KOPT-K1 (cell line): ENCODE measurements around the gene UAP1L1.
A peak's percentile ranks its signal among the peaks of the same experiment; 100 is the strongest.

Experiments used
- H3K27ac ChIP-seq: fragments of 200-600 bp; sonication (generic); 2 replicates; pipeline ENCODE4 v1.5.1; 2016; ENCODE audit warnings: antibody characterized with exemption, mild to moderate bottlenecking, low read depth, low read length; ENCODE audit not compliant: poor library complexity, severe bottlenecking
- H3K36me3 ChIP-seq: fragments of 200-600 bp; sonication (generic); 2 replicates; pipeline ENCODE4 v1.5.1; 2017; ENCODE audit warnings: antibody characterized with exemption, mild to moderate bottlenecking, low read length, moderate library complexity; ENCODE audit not compliant: insufficient read depth
- H3K9me3 ChIP-seq: fragments of 200-600 bp; sonication (generic); 2 replicates; pipeline ENCODE4 v1.5.1; 2017; ENCODE audit warnings: antibody characterized with exemption, low read length, mild to moderate bottlenecking; ENCODE audit not compliant: insufficient read depth, poor library complexity, severe bottlenecking

The UAP1L1 gene

GRCh38 chr9:137073992-137074399, 3.3 kb upstream of the UAP1L1 start:
- H3K36me3 ChIP-seq: no peaks in the 10 kb centered on the region
- H3K27ac ChIP-seq: no peak overlapping the region
- H3K9me3 ChIP-seq: no peaks in the 10 kb centered on the region

GRCh38 chr9:137074657-137075274, 2.6 kb upstream of the UAP1L1 start:
- Histone ChIP-seq H3K9me3 (no peaks in the 10 kb centered on the region), H3K27ac (no peak overlapping the region), H3K36me3 (no peaks in the 10 kb centered on the region)

- H3K9me3 ChIP-seq: no peaks in the 10 kb centered on the region
- H3K27ac ChIP-seq: no peak overlapping the region
- no peaks in the 10 kb centered on the region for H3K36me3 ChIP-seq
Observed at GRCh38 chr9:137075275-137075775, 2.0 kb upstream of the UAP1L1 start.

GRCh38 chr9:137076636-137077009, 694 bp upstream of the UAP1L1 start:
- no peak overlapping the region for H3K27ac ChIP-seq
- H3K9me3 ChIP-seq: no peaks in the 10 kb centered on the region
- H3K36me3 ChIP-seq: no peaks in the 10 kb centered on the region

GRCh38 chr9:137077758-137078693, 709 bp downstream of the UAP1L1 start:
- Histone ChIP-seq H3K27ac (no peak overlapping the region), H3K36me3 (no peaks in the 10 kb centered on the region), H3K9me3 (no peaks in the 10 kb centered on the region)

- Histone ChIP-seq H3K36me3 (no peaks in the 10 kb centered on the region), H3K9me3 (no peaks in the 10 kb centered on the region), H3K27ac (no peak overlapping the region)
Observed at GRCh38 chr9:137078701-137079400, 1.5 kb downstream of the UAP1L1 start.

DNA sequence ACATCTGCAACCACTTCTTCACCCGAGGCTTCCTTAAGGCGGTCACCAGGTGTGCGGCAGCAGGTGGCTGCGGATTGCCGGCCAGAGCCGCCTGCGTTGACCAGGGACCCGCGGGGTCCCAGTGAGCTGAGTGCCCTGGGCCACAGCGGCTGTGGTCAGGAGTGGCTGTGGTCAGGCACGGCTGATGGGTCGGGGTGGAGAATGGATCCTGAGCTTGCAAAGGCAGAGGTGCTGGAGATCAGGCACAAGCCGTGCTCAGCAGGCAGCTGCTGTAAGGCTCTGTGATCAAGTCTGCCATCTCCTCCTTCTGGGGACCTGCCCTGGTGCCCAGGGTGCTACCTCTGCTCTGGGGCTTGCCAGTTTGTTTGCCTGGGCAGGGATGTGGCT, 2.1 kb downstream of the UAP1L1 start:
- H3K36me3 ChIP-seq: no peaks in the 10 kb centered on the region
- no peaks in the 10 kb centered on the region for H3K9me3 ChIP-seq
- no peak overlapping the region for H3K27ac ChIP-seq

- no peaks in the 10 kb centered on the region for H3K36me3 ChIP-seq
- no peaks in the 10 kb centered on the region for H3K9me3 ChIP-seq
- no peak overlapping the region for H3K27ac ChIP-seq
Observed at GRCh38 chr9:137080260-137081122, 3.2 kb downstream of the UAP1L1 start.

DNA sequence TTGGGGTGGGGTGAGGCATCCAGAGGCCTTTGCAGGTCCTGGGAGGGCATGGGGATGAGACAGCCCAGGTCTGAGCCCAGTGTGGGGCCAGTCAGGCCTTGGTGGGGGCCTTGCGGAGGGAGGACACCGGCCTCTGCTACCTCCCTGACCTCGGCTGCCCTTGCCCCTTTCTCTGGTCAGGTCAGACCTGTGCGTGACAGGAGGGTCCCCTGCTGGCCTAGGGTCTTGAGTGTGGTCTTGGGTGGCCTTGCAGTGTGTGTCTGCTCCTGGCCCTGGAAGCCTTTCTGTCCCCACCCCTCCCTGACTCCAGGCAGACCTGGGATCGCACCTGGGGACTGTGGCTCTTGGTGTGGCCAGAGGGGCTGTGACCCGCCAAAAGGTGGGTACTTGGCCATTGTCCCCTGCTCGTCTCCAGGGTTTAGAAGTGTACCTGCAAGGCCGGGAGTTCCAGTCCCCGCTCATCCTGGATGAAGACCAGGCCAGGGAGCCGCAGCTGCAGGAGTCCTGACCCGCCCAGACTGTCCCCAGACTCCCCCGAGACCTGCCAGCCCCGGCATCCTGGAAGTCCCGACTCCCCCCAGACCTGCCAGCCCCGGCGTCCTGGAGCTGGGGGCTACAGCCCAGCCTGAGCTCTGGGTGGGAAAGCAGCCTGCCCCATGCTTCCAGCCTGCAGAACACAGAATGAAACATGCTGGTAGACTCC, 5.1 kb downstream of the UAP1L1 start:
- H3K36me3 ChIP-seq: no peaks in the 10 kb centered on the region
- no peak overlapping the region for H3K27ac ChIP-seq
- H3K9me3 ChIP-seq: no peaks in the 10 kb centered on the region

DNA sequence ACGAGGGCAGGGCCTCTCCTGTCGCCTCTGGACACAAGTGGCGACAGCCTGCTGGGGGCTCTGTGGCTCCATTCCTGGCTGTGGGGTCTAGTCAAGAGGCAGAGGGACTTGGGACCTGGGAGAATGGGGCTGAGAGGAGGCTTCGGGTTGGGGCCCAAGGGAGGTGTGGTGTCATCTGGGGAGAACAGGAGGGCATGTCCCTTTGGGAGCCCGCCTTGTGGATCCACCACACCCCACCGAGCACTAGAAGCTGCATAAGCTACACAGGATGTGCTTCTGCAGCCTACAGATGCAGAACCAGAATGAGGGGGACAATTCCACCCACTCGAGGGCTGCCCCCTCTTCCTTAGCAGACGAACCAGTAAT, 5.6 kb downstream of the UAP1L1 start:
- H3K36me3 ChIP-seq: no peaks in the 10 kb centered on the region
- no peaks in the 10 kb centered on the region for H3K9me3 ChIP-seq
- no peak overlapping the region for H3K27ac ChIP-seq

- H3K27ac ChIP-seq: no peak overlapping the region
- H3K9me3 ChIP-seq: no peaks in the 10 kb centered on the region
- H3K36me3 ChIP-seq: no peaks in the 10 kb centered on the region
Observed at GRCh38 chr9:137083394-137084004, 6.2 kb downstream of the UAP1L1 start.

GRCh38 chr9:137084526-137084925, 7.2 kb downstream of the UAP1L1 start:
- Histone ChIP-seq H3K9me3 (no peaks in the 10 kb centered on the region), H3K27ac (no peak overlapping the region), H3K36me3 (no peaks in the 10 kb centered on the region)

- Histone ChIP-seq H3K9me3 (no peaks in the 10 kb centered on the region), H3K36me3 (no peaks in the 10 kb centered on the region), H3K27ac (peak overlapping the region; percentile 61)
Observed at GRCh38 chr9:137085920-137086530, 8.7 kb downstream of the UAP1L1 start.
